H1 (cell line): ENCODE results near the gene MAN1C1. TPM values are rescaled to one million over a fixed set of nuclear protein-coding genes. Genes with fewer than 3 reads are reported as not detected.

Source experiments
- JUN ChIP-seq: IDR thresholded peaks from 2 replicates; pipeline ENCODE4 v1.6.1; 2011; ENCODE audit warnings: low read depth, mild to moderate bottlenecking, improper control_type of control experiment, low read length
- SIN3A ChIP-seq, 2 experiments: IDR thresholded peaks in 1 of 2; conservative IDR thresholded peaks in 1 of 2; 2 replicates each; pipeline ENCODE4 v1.6.1; 2011 to 2012; ENCODE audit warnings: low read length in 2 of 2, improper control_type of control experiment in 1 of 2, low read depth in 1 of 2, mild to moderate bottlenecking in 1 of 2
- SP1 ChIP-seq: IDR thresholded peaks from 2 replicates; pipeline ENCODE4 v1.6.1; 2011; ENCODE audit warnings: low read depth, low read length
- SP2 ChIP-seq: IDR thresholded peaks from 2 replicates; pipeline ENCODE4 v1.6.1; 2012; ENCODE audit warnings: mild to moderate bottlenecking, low read length, inconsistent platforms
- polyA plus RNA-seq, 7 experiments: library from polyadenylated mRNA; depleted of rRNA in 3 of 7; stranded (reverse) in 5 of 7; unstranded in 2 of 7; fragments of >200 nt in 5 of 7; fragments of 200-250 nt in 2 of 7; gene quantifications; 1 replicate in 5 of 7; 2 replicates in 1 of 7; 4 replicates in 1 of 7; pipeline versions ENCODE4 v1.2.1 to v1.2.3, GENCODE V29; 2011 to 2013; ENCODE audit warnings: missing spikeins in 2 of 7, mixed read lengths in 2 of 7
- total RNA-seq: library from RNA; stranded (reverse); fragmentation: NEBNext Ultra II Directional; extraction: Animal tissue kit (Norgen Biotek cat#: 25700); gene quantifications from 2 replicates; pipeline ENCODE4 v1.2.1, GENCODE V29; 2021

Gene MAN1C1
- total and polyA plus RNA-seq, 2 of the 8 experiments (the other 6 are each of a cell fraction or from before 2014, with no cell fraction given), result 7.8 to 15.2 TPM

DNA sequence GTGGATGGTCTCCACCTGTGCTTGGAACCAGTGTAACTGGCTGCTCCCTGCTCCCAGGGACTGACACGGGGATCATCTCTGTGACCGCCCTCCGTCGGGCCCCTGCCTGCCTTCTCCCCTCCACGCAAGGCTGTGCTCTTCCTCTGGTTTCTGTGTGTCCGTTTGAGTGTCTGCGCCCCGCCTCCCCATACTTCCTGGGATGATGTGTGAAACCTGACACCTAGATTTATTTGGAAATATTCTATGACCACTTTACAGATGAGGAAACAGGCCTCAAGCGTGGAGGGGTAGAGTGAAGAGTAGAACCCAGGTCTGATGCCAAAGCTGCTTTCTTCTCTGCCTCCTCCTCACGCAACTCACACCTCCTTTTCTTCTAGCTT lies 48.9 kb upstream of the MAN1C1 start (continued):
- no peak for TF ChIP-seq SIN3A (conservative IDR thresholded peaks at IDR 0.05 in 1 of 2, IDR thresholded peaks at IDR 0.05 in 1 of 2; ENCODE audit: low read depth in 1 of 2, low read length in 2 of 2)
- no peak for TF ChIP-seq JUN
- no peak for TF ChIP-seq SP2
- TF ChIP-seq SP1, result no peak
